Skeletal muscle tissue (tissue), 4 donors: ENCODE measurements around the gene MAP2. TPM values are rescaled to one million over a fixed set of nuclear protein-coding genes. Genes with fewer than 3 reads are reported as not detected.
A peak's percentile ranks its signal among the peaks of the same experiment; 100 is the strongest.

ENCODE experiments used
- H3K27ac ChIP-seq: one replicate; pipeline ENCODE4 v1.7.0; 2013; ENCODE audit warnings: mild to moderate bottlenecking, low read depth, low read length, inconsistent platforms
- H3K27me3 ChIP-seq, 3 donors: one replicate each; pipeline ENCODE4 v1.7.0; 2013; ENCODE audit warnings: low read length in 3 of 3; ENCODE audit not compliant: control insufficient read depth in 3 of 3, insufficient read depth in 3 of 3
- H3K36me3 ChIP-seq, 3 donors: one replicate each; pipeline ENCODE4 v1.7.0; 2013; ENCODE audit warnings: low read length in 3 of 3; ENCODE audit not compliant: control insufficient read depth in 3 of 3, insufficient read depth in 3 of 3
- H3K4me1 ChIP-seq, 3 donors: one replicate each; pipeline ENCODE4 v1.7.0; 2013; ENCODE audit warnings: low read length in 3 of 3, mild to moderate bottlenecking in 3 of 3; ENCODE audit not compliant: control insufficient read depth in 3 of 3, insufficient read depth in 3 of 3
- H3K4me3 ChIP-seq, 3 donors: one replicate each; pipeline ENCODE4 v1.7.0; 2013; ENCODE audit warnings: low read length in 3 of 3
- H3K9ac ChIP-seq, 3 donors: one replicate each; pipeline ENCODE4 v1.7.0; 2013; ENCODE audit warnings: low read length in 3 of 3, mild to moderate bottlenecking in 3 of 3, moderate library complexity in 2 of 3, low read depth in 1 of 3
- H3K9me3 ChIP-seq, 3 donors: one replicate each; pipeline ENCODE4 v1.7.0; 2013; ENCODE audit warnings: low read length in 3 of 3; ENCODE audit not compliant: control insufficient read depth in 3 of 3
- total RNA-seq: library from RNA; depleted of rRNA; stranded (reverse); fragments of >200 nt; gene quantifications from one replicate; pipeline ENCODE4 v1.2.3, GENCODE V29; 2014
- donor health status: Osteomylitis.

The MAP2 gene
- total RNA-seq, 1 donor from 2014 or later, result 3.7 TPM

GRCh38 chr2:209577376-209578357 is 153.8 kb downstream of the MAP2 start:
- no peak overlapping the region for H3K27ac ChIP-seq
- no peak overlapping the region for H3K9ac ChIP-seq
- no peaks in the 10 kb centered on the region for H3K4me1 ChIP-seq
- H3K4me3 ChIP-seq, result no peak overlapping the region
- no peaks in the 10 kb centered on the region for H3K36me3 ChIP-seq
- no peaks in the 10 kb centered on the region for H3K27me3 ChIP-seq
- no peaks in the 10 kb centered on the region for H3K9me3 ChIP-seq

- Histone ChIP-seq H3K36me3 (no peaks in the 10 kb centered on the region), H3K4me1 (no peaks in the 10 kb centered on the region), H3K27ac (no peak overlapping the region), H3K4me3 (no peak overlapping the region), H3K9ac (no peak overlapping the region), H3K27me3 (no peaks in the 10 kb centered on the region), H3K9me3 (no peaks in the 10 kb centered on the region)
Measured at GRCh38 chr2:209578394-209579001, 154.7 kb downstream of the MAP2 start.

GRCh38 chr2:209579230-209579749 is 155.4 kb downstream of the MAP2 start:
- Histone ChIP-seq H3K9me3 (no peaks in the 10 kb centered on the region), H3K36me3 (no peaks in the 10 kb centered on the region), H3K9ac (peak overlapping the region in 2 of 3 donors; percentile 43 to 70), H3K4me3 (peak overlapping the region; percentile 60 to 68 (median 60)), H3K4me1 (no peaks in the 10 kb centered on the region), H3K27me3 (no peaks in the 10 kb centered on the region), H3K27ac (no peak overlapping the region)

- H3K4me1 ChIP-seq, result no peaks in the 10 kb centered on the region
- H3K9ac ChIP-seq, result no peak overlapping the region
- H3K36me3 ChIP-seq, result no peaks in the 10 kb centered on the region
- H3K27ac ChIP-seq, result no peak overlapping the region
- no peaks in the 10 kb centered on the region for H3K9me3 ChIP-seq
- no peaks in the 10 kb centered on the region for H3K27me3 ChIP-seq
- H3K4me3 ChIP-seq, result no peak overlapping the region
Measured at GRCh38 chr2:209581040-209581439, 157.2 kb downstream of the MAP2 start.

GRCh38 chr2:209582281-209582680 is 158.4 kb downstream of the MAP2 start:
- Histone ChIP-seq H3K36me3 (no peaks in the 10 kb centered on the region), H3K9ac (no peak overlapping the region), H3K4me3 (no peak overlapping the region), H3K9me3 (no peaks in the 10 kb centered on the region), H3K4me1 (no peaks in the 10 kb centered on the region), H3K27ac (no peak overlapping the region), H3K27me3 (no peaks in the 10 kb centered on the region)

GRCh38 chr2:209584472-209584871 is 160.6 kb downstream of the MAP2 start:
- Histone ChIP-seq H3K4me1 (no peaks in the 10 kb centered on the region), H3K4me3 (no peak overlapping the region), H3K27ac (no peak overlapping the region), H3K27me3 (no peaks in the 10 kb centered on the region), H3K36me3 (no peaks in the 10 kb centered on the region), H3K9me3 (no peaks in the 10 kb centered on the region), H3K9ac (no peak overlapping the region)

- H3K27me3 ChIP-seq, result no peaks in the 10 kb centered on the region
- no peaks in the 10 kb centered on the region for H3K4me1 ChIP-seq
- H3K4me3 ChIP-seq, result no peak overlapping the region
- no peak overlapping the region for H3K9ac ChIP-seq
- H3K9me3 ChIP-seq, result no peaks in the 10 kb centered on the region
- no peaks in the 10 kb centered on the region for H3K36me3 ChIP-seq
- H3K27ac ChIP-seq, result no peak overlapping the region
Measured at GRCh38 chr2:209584915-209585314, 161.1 kb downstream of the MAP2 start.

- Histone ChIP-seq H3K4me1 (no peaks in the 10 kb centered on the region), H3K27ac (no peak overlapping the region), H3K9ac (no peak overlapping the region), H3K4me3 (no peak overlapping the region), H3K9me3 (peaks cover 0 to 1% (median 0%) of the 10 kb centered on the region in 3 donors), H3K36me3 (no peaks in the 10 kb centered on the region), H3K27me3 (no peaks in the 10 kb centered on the region)
Measured at GRCh38 chr2:209591021-209591420, 167.2 kb downstream of the MAP2 start.

- Histone ChIP-seq H3K4me1 (no peaks in the 10 kb centered on the region), H3K27ac (no peak overlapping the region), H3K27me3 (no peaks in the 10 kb centered on the region), H3K9ac (no peak overlapping the region), H3K9me3 (peaks cover 0 to 1% (median 0%) of the 10 kb centered on the region in 3 donors), H3K4me3 (no peak overlapping the region), H3K36me3 (no peaks in the 10 kb centered on the region)
Measured at GRCh38 chr2:209592106-209592505, 168.3 kb downstream of the MAP2 start.

GRCh38 chr2:209593930-209594329 is 170.1 kb downstream of the MAP2 start:
- Histone ChIP-seq H3K36me3 (no peaks in the 10 kb centered on the region), H3K9ac (no peak overlapping the region), H3K4me1 (no peaks in the 10 kb centered on the region), H3K4me3 (no peak overlapping the region), H3K27me3 (no peaks in the 10 kb centered on the region), H3K27ac (no peak overlapping the region), H3K9me3 (peaks cover 0 to 1% (median 0%) of the 10 kb centered on the region in 3 donors)
